Measurements from ENCODE around the gene NAPA. TPM values are rescaled to one million over a fixed set of nuclear protein-coding genes. Genes with fewer than 3 reads are reported as not detected.

NAPA gene
- total RNA-seq, 1 donor from 2014 or later: 63.0 TPM

DNA sequence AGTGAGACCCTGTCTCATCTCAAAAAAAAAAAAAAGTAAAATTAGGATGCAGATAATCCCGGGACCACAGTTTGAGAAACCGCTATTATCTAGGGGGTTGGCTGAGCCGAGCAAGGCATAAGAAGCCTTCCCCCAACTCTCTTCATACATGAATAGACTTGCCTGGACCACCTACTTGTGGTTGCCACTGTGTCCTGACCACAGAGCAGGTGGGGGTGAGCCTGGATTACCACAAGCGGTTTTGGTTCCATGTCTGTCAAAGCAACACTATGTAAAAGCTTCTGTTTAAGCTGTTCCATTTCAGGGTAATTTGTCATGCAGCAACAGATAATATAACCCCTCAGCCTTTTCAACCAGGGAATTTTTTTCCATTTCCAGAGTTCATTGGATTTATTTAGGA lies 3.3 kb upstream of the NAPA start:
- TF ChIP-seq, protein P1, sequence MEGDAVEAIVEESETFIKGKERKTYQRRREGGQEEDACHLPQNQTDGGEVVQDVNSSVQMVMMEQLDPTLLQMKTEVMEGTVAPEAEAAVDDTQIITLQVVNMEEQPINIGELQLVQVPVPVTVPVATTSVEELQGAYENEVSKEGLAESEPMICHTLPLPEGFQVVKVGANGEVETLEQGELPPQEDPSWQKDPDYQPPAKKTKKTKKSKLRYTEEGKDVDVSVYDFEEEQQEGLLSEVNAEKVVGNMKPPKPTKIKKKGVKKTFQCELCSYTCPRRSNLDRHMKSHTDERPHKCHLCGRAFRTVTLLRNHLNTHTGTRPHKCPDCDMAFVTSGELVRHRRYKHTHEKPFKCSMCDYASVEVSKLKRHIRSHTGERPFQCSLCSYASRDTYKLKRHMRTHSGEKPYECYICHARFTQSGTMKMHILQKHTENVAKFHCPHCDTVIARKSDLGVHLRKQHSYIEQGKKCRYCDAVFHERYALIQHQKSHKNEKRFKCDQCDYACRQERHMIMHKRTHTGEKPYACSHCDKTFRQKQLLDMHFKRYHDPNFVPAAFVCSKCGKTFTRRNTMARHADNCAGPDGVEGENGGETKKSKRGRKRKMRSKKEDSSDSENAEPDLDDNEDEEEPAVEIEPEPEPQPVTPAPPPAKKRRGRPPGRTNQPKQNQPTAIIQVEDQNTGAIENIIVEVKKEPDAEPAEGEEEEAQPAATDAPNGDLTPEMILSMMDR (conservative IDR thresholded peaks at IDR 0.05): no peak
- no peak for DNase-seq (ENCODE audit: extremely low spot score, unreplicated experiment)
- Mint-ChIP-seq H3K36me3 (no peaks in the 10 kb centered on the region), H3K9me3 (no peaks in the 10 kb centered on the region), H3K27ac (no peak overlapping the region), H3K27me3 (peaks cover 19% of the 10 kb centered on the region), H3K4me3 (no peak overlapping the region), H3K4me1 (ENCODE audit: unreplicated experiment) (peaks cover 14% of the 10 kb centered on the region)

GRCh38 chr19:47514151-47514868 lies 553 bp downstream of the NAPA start:
- peaks cover 6% of the 10 kb centered on the region for H3K36me3 Mint-ChIP-seq
- peak overlapping the region; percentile 95 for H3K4me3 Mint-ChIP-seq
- peaks cover 33% of the 10 kb centered on the region for H3K4me1 Mint-ChIP-seq (ENCODE audit: unreplicated experiment)
- peak overlapping the region; percentile 95 for H3K27ac Mint-ChIP-seq
- no peak for DNase-seq (ENCODE audit: extremely low spot score, unreplicated experiment)
- peaks cover 4% of the 10 kb centered on the region for H3K27me3 Mint-ChIP-seq
- no peaks in the 10 kb centered on the region for H3K9me3 Mint-ChIP-seq
- TF ChIP-seq, protein P1 (conservative IDR thresholded peaks at IDR 0.05): no peak

GRCh38 chr19:47512948-47513319 lies 1.9 kb downstream of the NAPA start:
- H3K4me3 Mint-ChIP-seq: peak overlapping the region; percentile 95
- no peak for DNase-seq (ENCODE audit: extremely low spot score, unreplicated experiment)
- H3K9me3 Mint-ChIP-seq: no peaks in the 10 kb centered on the region
- H3K4me1 Mint-ChIP-seq (ENCODE audit: unreplicated experiment): peaks cover 33% of the 10 kb centered on the region
- H3K27me3 Mint-ChIP-seq: no peaks in the 10 kb centered on the region
- H3K36me3 Mint-ChIP-seq: peaks cover 6% of the 10 kb centered on the region
- peak overlapping the region; percentile 95 for H3K27ac Mint-ChIP-seq
- TF ChIP-seq, protein P1 (conservative IDR thresholded peaks at IDR 0.05): no peak

GRCh38 chr19:47512183-47512947 lies 2.5 kb downstream of the NAPA start:
- Mint-ChIP-seq H3K4me3 (peak overlapping the region; percentile 95), H3K36me3 (peaks cover 6% of the 10 kb centered on the region), H3K4me1 (ENCODE audit: unreplicated experiment) (peaks cover 33% of the 10 kb centered on the region), H3K27me3 (no peaks in the 10 kb centered on the region), H3K27ac (peak overlapping the region; percentile 95), H3K9me3 (no peaks in the 10 kb centered on the region)
- DNase-seq (ENCODE audit: extremely low spot score, unreplicated experiment): no peak
- TF ChIP-seq, protein P1 (conservative IDR thresholded peaks at IDR 0.05): no peak

DNA sequence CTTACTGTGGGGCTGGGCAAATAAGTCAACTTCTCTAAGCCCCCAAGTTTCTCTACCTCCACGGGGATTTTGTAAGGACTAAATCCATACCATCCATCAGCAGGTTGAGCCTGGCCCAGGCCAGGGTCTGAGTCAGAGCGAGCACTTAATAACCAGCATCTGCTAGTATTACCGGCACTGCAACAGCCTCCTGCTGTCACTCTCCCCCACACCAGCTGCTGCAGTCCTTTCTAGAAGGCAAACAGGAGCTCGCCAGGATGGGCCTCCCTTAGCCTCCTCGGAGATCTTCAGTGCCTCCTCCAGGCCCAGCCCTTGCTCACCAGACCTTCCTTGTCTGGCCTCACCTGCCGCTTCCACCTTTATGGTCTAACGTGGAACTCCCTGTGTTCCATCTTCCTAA lies 3.2 kb downstream of the NAPA start:
- peak overlapping the region; percentile 95 for H3K27ac Mint-ChIP-seq
- H3K36me3 Mint-ChIP-seq: peaks cover 6% of the 10 kb centered on the region
- no peaks in the 10 kb centered on the region for H3K9me3 Mint-ChIP-seq
- H3K4me1 Mint-ChIP-seq (ENCODE audit: unreplicated experiment): peaks cover 33% of the 10 kb centered on the region
- TF ChIP-seq, protein P1 (conservative IDR thresholded peaks at IDR 0.05): no peak
- DNase-seq (ENCODE audit: extremely low spot score, unreplicated experiment): no peak
- H3K4me3 Mint-ChIP-seq: peak overlapping the region; percentile 95
- H3K27me3 Mint-ChIP-seq: no peaks in the 10 kb centered on the region
